Neuron (in vitro differentiated cells): Measurements from ENCODE around the gene ZSCAN12.
"Not testable (repeated sequence)": the region's sequence is repeated elsewhere in the genome, so short reads cannot be mapped to it uniquely, and the experiment has no call there.

Experiments used
- H2AFZ ChIP-seq: one replicate; pipeline ENCODE4 v1.6.1; 2013; ENCODE audit warnings: low read depth, mild to moderate bottlenecking, inconsistent platforms, low read length, moderate library complexity
- H3K27me3 ChIP-seq: one replicate; pipeline ENCODE4 v1.6.1; 2013; ENCODE audit warnings: low read length; ENCODE audit not compliant: insufficient read depth
- H3K36me3 ChIP-seq: one replicate; pipeline ENCODE4 v1.6.1; 2013; ENCODE audit warnings: low read length; ENCODE audit not compliant: insufficient read depth
- H3K4me1 ChIP-seq: one replicate; pipeline ENCODE4 v1.6.1; 2013; ENCODE audit warnings: low read length; ENCODE audit not compliant: insufficient read depth
- H3K4me3 ChIP-seq: 2 replicates; pipeline ENCODE4 v1.5.1; 2013; ENCODE audit warnings: mild to moderate bottlenecking, low read length, moderate library complexity
- H3K9me3 ChIP-seq: one replicate; pipeline ENCODE4 v1.6.1; 2013; ENCODE audit warnings: low read length

Gene ZSCAN12

GRCh38 chr6:28380381-28380780, 19.2 kb downstream of the ZSCAN12 start:
- Histone ChIP-seq H3K36me3 (peaks cover 81% of the 10 kb centered on the region), H3K27me3 (no peaks in the 10 kb centered on the region), H2AFZ (no peak overlapping the region), H3K4me1 (no peaks in the 10 kb centered on the region), H3K4me3 (no peak overlapping the region), H3K9me3 (peaks cover 8% of the 10 kb centered on the region)

GRCh38 chr6:28378644-28379043, 20.9 kb downstream of the ZSCAN12 start:
- Histone ChIP-seq H2AFZ (no peak overlapping the region), H3K4me1 (no peaks in the 10 kb centered on the region), H3K4me3 (no peak overlapping the region), H3K36me3 (peaks cover 69% of the 10 kb centered on the region), H3K27me3 (no peaks in the 10 kb centered on the region), H3K9me3 (peaks cover 8% of the 10 kb centered on the region)

GRCh38 chr6:28377879-28378278, 21.7 kb downstream of the ZSCAN12 start:
- Histone ChIP-seq H3K9me3 (peaks cover 8% of the 10 kb centered on the region), H3K4me1 (no peaks in the 10 kb centered on the region), H3K27me3 (no peaks in the 10 kb centered on the region), H3K36me3 (peaks cover 62% of the 10 kb centered on the region), H2AFZ (no peak overlapping the region), H3K4me3 (no peak overlapping the region)

- H3K4me1 ChIP-seq, result no peaks in the 10 kb centered on the region
- H3K4me3 ChIP-seq, result no peak overlapping the region
- no peaks in the 10 kb centered on the region for H3K27me3 ChIP-seq
- H3K36me3 ChIP-seq, result peaks cover 24% of the 10 kb centered on the region
- H3K9me3 ChIP-seq, result peaks cover 5% of the 10 kb centered on the region
- H2AFZ ChIP-seq, result no peak overlapping the region
Measured at GRCh38 chr6:28373925-28374324, 25.6 kb downstream of the ZSCAN12 start.

GRCh38 chr6:28371706-28372451, 27.7 kb downstream of the ZSCAN12 start:
- Histone ChIP-seq H3K4me3 (no peak overlapping the region), H3K27me3 (no peaks in the 10 kb centered on the region), H3K9me3 (no peaks in the 10 kb centered on the region), H2AFZ (no peak overlapping the region), H3K36me3 (peaks cover 17% of the 10 kb centered on the region), H3K4me1 (no peaks in the 10 kb centered on the region)

GRCh38 chr6:28371280-28371679, 28.3 kb downstream of the ZSCAN12 start:
- Histone ChIP-seq H2AFZ (no peak overlapping the region), H3K9me3 (no peaks in the 10 kb centered on the region), H3K36me3 (peaks cover 20% of the 10 kb centered on the region), H3K4me1 (no peaks in the 10 kb centered on the region), H3K27me3 (no peaks in the 10 kb centered on the region), H3K4me3 (no peak overlapping the region)

GRCh38 chr6:28370440-28370839, 29.1 kb downstream of the ZSCAN12 start:
- Histone ChIP-seq H3K36me3 (peaks cover 25% of the 10 kb centered on the region), H3K4me3 (no peak overlapping the region), H2AFZ (no peak overlapping the region), H3K9me3 (peaks cover 4% of the 10 kb centered on the region), H3K27me3 (no peaks in the 10 kb centered on the region), H3K4me1 (no peaks in the 10 kb centered on the region)

- no peaks in the 10 kb centered on the region for H3K27me3 ChIP-seq
- peaks cover 33% of the 10 kb centered on the region for H3K36me3 ChIP-seq
- no peak overlapping the region for H2AFZ ChIP-seq
- H3K9me3 ChIP-seq, result peaks cover 10% of the 10 kb centered on the region
- H3K4me3 ChIP-seq, result no peak overlapping the region
- no peaks in the 10 kb centered on the region for H3K4me1 ChIP-seq
Measured at GRCh38 chr6:28369463-28369862, 30.1 kb downstream of the ZSCAN12 start.

- no peaks in the 10 kb centered on the region for H3K27me3 ChIP-seq
- H3K36me3 ChIP-seq, result peaks cover 42% of the 10 kb centered on the region
- no peaks in the 10 kb centered on the region for H3K4me1 ChIP-seq
- H2AFZ ChIP-seq, result no peak overlapping the region
- H3K9me3 ChIP-seq, result peaks cover 10% of the 10 kb centered on the region
- no peak overlapping the region for H3K4me3 ChIP-seq
Measured at GRCh38 chr6:28368522-28368921, 31.0 kb downstream of the ZSCAN12 start.

- not testable (repeated sequence) for H2AFZ ChIP-seq, H3K4me1 ChIP-seq, H3K4me3 ChIP-seq, H3K9me3 ChIP-seq, H3K27me3 ChIP-seq
- H3K36me3 ChIP-seq, result peaks cover 62% of the 10 kb centered on the region
Measured at GRCh38 chr6:28365590-28365989, 34.0 kb downstream of the ZSCAN12 start.

- H3K4me3 ChIP-seq, result no peak overlapping the region
- no peak overlapping the region for H2AFZ ChIP-seq
- H3K9me3 ChIP-seq, result peaks cover 10% of the 10 kb centered on the region
- peaks cover 53% of the 10 kb centered on the region for H3K36me3 ChIP-seq
- H3K27me3 ChIP-seq, result no peaks in the 10 kb centered on the region
- peaks cover under 1% of the 10 kb centered on the region for H3K4me1 ChIP-seq
Measured at GRCh38 chr6:28360961-28361360, 38.6 kb downstream of the ZSCAN12 start.

GRCh38 chr6:28359562-28359961, 40.0 kb downstream of the ZSCAN12 start:
- not testable (repeated sequence) for H3K4me1 ChIP-seq, H3K4me3 ChIP-seq, H3K27me3 ChIP-seq, H2AFZ ChIP-seq, H3K9me3 ChIP-seq
- H3K36me3 ChIP-seq, result peaks cover 39% of the 10 kb centered on the region

GRCh38 chr6:28357036-28357435, 42.5 kb downstream of the ZSCAN12 start:
- Histone ChIP-seq H3K36me3 (peaks cover 17% of the 10 kb centered on the region), H3K9me3 (peaks cover 3% of the 10 kb centered on the region), H3K4me1 (peaks cover 5% of the 10 kb centered on the region), H2AFZ (no peak overlapping the region), H3K4me3 (no peak overlapping the region), H3K27me3 (no peaks in the 10 kb centered on the region)

- H3K4me1 ChIP-seq, result peaks cover 5% of the 10 kb centered on the region
- peaks cover 3% of the 10 kb centered on the region for H3K9me3 ChIP-seq
- H3K4me3 ChIP-seq, result no peak overlapping the region
- H3K36me3 ChIP-seq, result peaks cover 17% of the 10 kb centered on the region
- no peak overlapping the region for H2AFZ ChIP-seq
- H3K27me3 ChIP-seq, result no peaks in the 10 kb centered on the region
Measured at GRCh38 chr6:28356666-28357020, 42.9 kb downstream of the ZSCAN12 start.
